ENCODE results near the gene CNN2.
A peak's percentile ranks its signal among the peaks of the same experiment; 100 is the strongest.
"Not testable (repeated sequence)": the region's sequence is repeated elsewhere in the genome, so short reads cannot be mapped to it uniquely, and the experiment has no call there.

CNN2 gene

GRCh38 chr19:1012334-1012733 is 14.1 kb upstream of the CNN2 start:
- DNase-seq = no peak

DNA sequence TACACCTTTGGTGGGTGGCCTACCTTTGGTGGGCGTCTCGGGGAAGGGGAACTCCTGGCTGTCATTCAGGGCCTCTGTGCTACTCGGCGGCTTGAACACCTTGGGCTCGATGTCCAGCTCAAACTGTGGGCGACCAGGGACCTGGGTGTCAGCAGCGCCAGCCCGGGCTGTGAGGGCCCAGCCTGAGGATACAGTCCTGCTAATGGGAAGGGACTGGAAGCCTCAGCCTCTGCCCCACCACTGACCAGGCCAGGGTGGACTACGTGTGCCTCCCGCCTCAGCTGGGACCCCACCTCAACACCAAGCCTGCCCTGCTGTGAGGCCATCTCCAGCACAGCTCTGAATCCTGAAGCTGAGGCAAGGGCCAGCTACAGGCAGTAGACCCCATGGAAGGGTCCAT is 13.2 kb upstream of the CNN2 start:
- DNase-seq = no peak

DNA sequence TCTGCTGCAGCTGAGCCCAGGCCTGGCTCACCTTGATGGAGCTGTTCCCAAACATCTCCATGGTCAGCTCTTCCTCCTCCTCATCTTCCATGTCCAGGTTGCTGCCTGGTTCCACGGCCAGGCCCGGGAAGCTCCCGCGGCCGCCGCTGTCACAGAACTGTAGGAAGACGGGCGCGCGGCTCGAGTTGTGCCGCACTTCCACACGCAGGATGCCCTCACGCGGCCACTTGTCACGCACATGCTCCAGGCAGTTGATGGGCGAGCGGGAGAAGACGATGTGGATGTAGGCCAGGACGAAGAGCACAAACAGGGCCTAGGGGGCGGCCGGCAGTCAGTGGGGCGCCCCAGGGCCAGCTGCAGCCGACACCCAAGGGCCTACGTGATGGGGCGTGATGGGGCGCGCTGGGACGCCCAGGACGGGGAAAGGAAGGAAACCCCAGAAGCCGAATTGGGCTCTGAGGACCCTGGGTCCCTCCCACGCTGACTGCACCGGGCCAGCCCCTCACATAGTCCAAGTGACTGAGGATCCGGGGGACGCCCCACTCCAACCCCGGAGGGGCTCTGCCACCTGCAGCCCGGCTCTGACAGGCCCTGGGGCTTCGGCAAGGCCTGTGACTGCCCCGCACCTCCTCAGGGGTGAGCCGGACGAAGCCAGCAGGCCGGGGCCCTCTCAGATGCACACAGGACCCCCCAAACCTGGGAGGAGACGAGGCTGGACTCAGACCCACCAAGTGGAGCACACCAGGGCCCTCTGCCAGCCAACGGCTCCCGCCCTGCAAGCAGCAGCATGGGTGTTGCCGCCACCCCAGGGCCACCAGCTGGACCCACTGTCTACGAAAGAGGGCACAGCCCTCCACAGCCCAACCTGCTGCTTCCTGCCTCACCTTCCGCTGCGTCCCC is 12.0 kb upstream of the CNN2 start:
- DNase-seq = no peak

GRCh38 chr19:1015061-1015781 is 11.2 kb upstream of the CNN2 start:
- no peak for DNase-seq

GRCh38 chr19:1015782-1016646 is 10.4 kb upstream of the CNN2 start:
- DNase-seq = no peak

- no peak for DNase-seq
Measured at GRCh38 chr19:1016647-1017114, 9.7 kb upstream of the CNN2 start.

DNA sequence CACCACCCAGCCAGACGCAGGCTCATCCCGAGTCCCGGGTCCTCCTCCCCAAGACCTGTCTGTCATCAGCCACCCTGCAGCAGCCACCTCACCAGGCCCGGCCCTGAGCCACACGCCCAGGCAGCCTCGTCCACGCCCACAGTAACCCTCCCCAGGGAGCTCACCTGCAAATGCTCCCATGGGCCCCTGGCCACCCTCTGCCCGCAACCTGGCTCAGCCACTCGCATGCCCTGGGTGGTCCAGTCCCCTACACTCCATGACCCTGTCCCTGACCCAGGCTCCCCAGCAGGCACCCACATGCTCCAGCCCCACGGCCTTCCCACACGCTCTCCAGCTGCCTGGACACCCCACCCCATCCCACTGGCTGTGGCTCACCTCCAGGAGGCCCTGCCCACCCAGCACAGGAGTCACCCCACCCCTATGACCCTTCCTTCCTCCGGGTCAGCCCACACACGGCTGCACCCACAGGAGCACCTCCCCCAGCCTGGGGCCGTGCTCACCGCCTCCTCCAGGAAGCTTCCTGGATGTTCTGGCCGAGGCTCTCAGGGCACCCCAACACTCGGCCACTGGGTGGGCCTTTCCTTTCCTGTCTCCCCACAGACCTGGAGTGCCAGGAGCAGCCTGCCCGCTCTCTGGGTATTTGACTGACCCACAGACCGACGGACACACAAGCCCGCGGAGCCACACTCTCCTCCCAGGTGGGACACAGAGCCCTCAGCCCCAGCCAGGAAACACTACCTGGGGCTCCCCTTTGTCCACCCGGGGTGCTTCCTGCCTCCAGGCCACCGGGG is 9.1 kb upstream of the CNN2 start:
- DNase-seq = no peak

DNA sequence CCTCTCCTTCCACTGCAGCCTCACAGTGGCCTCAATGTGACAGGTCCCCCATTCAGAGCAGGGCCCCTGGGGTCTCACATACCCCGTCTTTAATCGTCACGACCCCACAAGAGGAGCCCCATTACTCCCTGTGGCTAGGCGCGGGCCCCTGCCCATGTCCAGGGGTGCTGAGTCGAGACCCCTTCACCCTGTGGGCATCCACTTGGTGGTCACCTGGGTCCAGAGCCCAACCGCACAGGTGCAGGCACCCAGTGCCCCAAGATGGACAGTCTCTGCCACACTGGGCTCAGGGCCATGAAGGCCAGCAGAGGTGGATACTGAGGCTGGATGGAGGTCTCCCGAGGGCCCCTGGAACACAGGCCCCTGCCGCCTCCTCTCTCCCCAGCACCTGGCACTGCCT is 8.5 kb upstream of the CNN2 start:
- no peak for DNase-seq

DNA sequence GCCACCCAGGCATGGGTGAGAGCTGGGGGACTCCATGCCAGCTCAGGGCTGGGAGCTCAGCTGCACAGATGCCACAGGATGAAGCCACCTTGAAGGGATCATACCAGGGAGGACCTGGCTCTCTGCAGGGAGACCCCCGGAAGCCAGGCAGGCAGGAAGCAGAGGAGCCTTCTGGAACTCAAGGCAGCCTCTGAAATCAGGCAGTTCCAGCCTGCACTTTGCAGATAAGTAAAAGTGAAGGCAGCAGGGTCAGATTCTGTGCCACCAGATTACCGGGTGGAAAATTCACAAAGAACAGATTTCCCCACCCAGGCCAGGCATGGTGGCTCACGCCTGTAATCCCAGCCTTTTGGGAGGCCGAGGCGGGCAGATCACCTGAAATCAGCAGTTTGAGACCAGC is 8.0 kb upstream of the CNN2 start:
- no peak for DNase-seq

GRCh38 chr19:1018932-1019615 is 7.3 kb upstream of the CNN2 start:
- no peak for DNase-seq

GRCh38 chr19:1019616-1019961 is 6.8 kb upstream of the CNN2 start:
- DNase-seq = no peak

DNA sequence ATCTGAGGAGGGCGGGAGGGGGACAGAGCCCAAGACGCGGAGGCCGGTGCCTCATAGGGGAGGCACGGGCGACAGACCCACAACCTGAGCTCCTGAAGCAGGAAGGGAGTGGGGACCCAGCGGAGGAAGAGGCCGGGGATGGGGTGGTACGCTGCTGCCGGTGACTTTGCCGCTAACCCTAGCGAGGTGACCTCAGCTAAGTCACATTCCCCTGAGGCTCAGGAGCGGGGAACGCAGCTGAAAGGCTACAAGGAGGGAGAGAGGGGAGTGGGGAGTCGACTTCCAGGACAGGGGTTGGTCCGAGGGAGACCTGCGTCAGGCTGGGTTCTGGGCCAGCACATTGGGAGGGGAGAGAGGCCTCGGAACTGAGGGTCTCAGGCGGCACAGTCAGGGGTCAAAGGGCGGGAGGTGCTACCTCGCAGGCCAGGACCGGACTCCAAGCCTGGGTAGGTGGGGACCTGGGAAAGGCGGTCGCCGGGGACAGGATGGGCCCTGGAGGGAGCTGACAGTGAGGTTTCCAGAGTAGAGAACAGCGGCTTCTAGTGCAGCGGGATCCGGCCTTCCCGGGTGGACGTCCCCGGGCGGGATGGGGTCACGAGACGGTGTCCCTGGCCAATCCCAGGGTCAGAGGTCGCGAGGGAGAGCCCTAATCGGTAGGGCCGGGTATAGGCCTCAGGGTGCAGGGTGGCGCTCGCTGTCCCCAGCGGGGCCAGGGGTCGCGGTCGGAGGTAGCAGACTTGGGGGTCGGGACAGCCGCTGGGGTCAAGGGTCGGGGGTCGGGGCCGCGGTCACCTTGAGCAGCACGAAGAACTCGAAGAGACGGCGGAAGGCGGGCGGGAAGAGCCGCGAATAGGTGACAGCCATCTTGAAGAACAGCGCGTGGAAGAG is 6.2 kb upstream of the CNN2 start:
- DNase-seq = no peak

- DNase-seq = peak; percentile 98
Measured at GRCh38 chr19:1020868-1021425, 5.5 kb upstream of the CNN2 start, which contains the start of gene TMEM259. TMEM259 (minus strand) TSS chr19:1021123; CDS start chr19:1020996, 127 bp downstream.

- DNase-seq = not testable (repeated sequence)
Measured at GRCh38 chr19:1023883-1024188, 2.6 kb upstream of the CNN2 start.

DNA sequence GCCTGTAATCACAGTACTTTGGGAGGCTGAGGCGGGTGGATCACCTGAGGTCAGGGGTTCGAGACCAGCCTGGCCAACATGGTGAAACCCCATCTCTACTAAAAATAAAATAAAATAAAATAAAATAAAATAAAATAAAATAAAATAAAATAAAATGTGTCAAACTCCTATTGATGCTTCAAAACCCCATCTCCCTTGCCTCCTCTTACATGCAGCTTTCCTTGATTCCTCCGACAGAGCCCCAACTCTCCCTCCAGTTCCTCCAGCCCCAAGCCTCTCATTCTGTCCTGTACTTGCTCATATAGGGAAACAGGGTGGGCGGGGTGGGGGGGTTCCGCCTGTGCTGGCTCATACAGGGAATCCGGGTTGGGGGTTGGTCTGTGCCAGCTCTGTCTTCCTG is 1.3 kb upstream of the CNN2 start:
- DNase-seq = not testable (repeated sequence)

DNA sequence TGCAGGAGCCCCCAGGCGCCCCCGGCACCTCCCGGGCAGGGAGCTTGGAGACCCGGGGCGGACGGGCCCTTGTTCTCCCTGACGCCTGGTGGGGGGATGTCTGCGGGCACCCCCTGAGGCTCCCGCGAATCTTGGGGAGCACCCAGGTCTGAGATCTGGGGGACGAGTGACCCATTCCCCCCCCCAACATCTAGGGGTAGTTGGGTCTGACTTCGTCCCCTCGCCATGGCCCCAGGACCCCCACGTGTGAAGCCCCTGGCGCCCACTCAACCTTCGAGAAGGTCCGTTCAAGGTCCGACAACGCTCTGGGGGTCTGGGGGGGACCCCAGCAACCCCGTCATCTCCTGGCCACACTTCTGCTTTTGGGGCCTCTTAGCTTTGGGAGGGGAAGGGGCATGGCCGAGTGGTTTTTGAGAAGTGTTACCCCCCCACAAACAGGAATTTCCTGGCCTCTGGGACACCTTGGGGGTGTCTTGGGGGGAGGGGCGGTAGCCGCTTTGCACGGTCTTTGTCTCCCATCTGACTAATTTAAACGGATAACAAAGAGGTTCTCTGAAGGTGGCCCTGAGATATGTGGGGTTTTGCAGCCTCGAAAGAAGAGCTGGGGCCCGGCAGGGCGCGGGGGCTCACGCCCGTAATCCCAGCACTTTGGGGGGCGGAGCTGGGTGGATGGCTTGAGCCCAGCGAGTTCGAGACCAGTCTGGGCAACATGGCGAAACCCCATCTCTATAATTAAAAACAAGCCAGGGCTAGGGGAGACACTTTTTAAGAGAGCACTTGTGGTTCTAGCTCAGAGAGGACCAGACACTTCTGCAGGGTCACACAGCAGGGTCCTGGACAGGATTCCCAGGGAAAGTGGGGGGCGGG is 608 bp downstream of the CNN2 start:
- peak; percentile 38 to 42 for DNase-seq

GRCh38 chr19:1027650-1028061 is 1.2 kb downstream of the CNN2 start:
- DNase-seq = no peak

DNA sequence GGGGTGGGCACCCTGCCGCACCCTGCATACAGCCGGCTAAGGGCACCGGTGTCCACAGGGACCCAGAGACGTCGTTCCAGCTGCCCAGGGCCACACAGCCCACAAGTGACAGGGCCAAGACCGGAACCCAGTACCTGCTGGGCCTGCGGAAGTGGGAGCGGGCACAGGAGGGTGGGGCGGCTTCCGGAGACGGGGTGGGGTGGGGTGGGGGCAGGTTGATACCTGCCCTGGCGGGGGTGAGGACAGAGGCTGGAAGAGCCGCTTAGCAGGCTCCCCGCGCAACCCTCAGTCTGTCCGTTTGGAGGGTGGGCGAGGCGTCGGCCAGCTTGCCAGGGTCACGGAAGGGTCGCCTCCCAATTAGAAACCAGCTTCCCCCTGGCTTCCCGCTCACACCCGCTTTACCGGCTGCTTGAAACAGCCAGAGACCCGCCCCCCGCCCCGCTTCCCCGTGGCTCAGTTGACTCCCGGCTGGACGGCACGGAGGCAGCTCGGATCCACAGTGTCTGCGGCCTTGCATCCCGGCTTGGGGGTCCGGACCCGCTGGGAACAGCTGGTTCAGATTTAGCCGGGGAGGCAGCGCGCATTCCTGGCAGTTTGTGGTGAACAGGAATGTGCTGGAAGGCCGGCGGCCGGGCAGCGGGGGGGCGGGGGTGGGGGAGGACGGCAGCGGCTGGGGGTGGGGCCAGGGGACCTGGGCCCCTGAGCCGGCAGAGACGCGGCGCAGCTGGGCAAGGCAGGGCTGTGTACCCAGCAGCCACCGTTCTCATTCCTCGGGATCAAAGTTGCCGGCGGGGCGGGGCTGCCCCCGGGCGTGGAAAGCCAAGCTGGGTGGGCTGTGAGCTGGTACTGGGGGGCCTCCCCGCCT is 1.9 kb downstream of the CNN2 start:
- peak; percentile 66 to 71 for DNase-seq

Data from CD4-positive, alpha-beta T cell treated with Interleukin-1 beta for 1 hour (primary cell).